Fibroblast of skin of back (primary cell): ENCODE data around the gene RNF44.
A peak's percentile ranks its signal among the peaks of the same experiment; 100 is the strongest.
"Not testable (repeated sequence)": the region's sequence is repeated elsewhere in the genome, so short reads cannot be mapped to it uniquely, and the experiment has no call there.

Experiments used
- DNase-seq: peaks from one replicate; pipeline ENCODE4 v3.0.0-alpha.2; 2013

The RNF44 gene

GRCh38 chr5:176550937-176551336 is 13.7 kb upstream of the RNF44 start:
- not testable (repeated sequence) for DNase-seq

DNA sequence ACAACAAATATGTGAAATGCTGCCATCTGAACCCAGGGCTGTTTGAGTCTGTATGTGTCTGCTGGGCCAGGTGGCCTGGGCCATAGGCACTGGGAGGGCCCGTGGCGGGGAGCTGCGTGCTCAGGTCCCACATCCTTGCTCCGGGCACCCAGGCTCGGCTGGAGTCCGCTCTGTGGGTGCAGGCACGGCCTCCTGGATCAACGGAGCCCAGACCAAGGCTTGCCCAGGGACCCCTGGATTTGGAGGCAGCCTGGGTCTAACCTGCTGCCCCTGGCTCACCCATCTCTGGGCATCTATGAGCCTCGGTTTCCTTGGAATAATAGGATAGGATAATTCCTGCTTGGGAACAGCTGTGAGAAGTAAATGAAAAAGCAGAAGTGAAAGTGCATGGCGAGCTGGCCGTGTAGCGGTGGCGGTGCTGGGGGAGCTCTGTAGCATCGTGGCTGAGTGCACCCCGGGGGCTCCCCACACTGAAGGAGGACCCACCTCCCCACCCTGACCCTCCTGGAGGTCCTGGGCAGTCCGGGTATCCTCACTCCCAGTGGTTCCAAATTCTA is 13.2 kb upstream of the RNF44 start:
- DNase-seq, result no peak

- no peak for DNase-seq
Measured at GRCh38 chr5:176549871-176550270, 12.7 kb upstream of the RNF44 start.

- no peak for DNase-seq
Measured at GRCh38 chr5:176548967-176549444, 11.8 kb upstream of the RNF44 start, which contains the start of gene CDHR2. CDHR2 (plus strand) TSS chr5:176549342; CDS start chr5:176565353, 16,011 bp downstream.

GRCh38 chr5:176547802-176548201 is 10.6 kb upstream of the RNF44 start:
- no peak for DNase-seq

DNA sequence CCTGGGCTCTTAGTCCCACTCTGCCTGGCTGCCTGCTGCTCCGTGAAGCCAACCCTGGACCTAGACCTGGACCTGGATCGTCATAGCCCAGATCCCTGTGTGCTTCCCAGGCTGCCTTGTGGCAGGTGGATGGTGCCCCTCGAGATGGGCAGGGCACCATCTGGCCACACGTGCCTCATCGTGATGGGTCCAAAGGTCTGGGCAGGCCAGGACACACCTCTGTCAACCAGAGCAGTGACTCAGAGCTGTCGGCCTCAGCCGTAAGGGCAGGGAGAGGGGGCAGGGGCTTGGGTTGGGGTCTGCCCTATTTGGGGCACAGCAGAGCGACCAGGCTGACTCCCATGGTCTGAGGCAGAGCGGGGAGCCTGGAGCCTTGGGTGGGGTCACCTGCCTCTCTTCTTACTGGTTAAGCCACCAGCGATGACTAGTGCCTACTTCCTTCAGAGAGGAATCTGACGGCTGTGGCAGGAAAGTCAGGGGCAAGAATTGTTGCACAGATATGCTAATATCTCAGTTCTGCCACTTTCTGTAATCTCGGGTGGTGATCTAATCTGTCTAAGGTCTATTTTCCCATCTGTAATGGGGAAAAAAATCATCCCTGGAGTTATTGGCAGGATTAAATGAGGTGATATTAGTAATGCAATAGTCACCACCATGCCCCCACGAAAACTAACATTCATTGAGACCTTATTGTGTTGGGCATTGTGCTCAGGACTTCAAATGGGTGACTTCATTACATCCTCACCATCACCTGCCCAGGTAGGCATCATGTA is 8.7 kb upstream of the RNF44 start:
- DNase-seq, result no peak

GRCh38 chr5:176545388-176545736 is 8.2 kb upstream of the RNF44 start:
- DNase-seq, result no peak

DNA sequence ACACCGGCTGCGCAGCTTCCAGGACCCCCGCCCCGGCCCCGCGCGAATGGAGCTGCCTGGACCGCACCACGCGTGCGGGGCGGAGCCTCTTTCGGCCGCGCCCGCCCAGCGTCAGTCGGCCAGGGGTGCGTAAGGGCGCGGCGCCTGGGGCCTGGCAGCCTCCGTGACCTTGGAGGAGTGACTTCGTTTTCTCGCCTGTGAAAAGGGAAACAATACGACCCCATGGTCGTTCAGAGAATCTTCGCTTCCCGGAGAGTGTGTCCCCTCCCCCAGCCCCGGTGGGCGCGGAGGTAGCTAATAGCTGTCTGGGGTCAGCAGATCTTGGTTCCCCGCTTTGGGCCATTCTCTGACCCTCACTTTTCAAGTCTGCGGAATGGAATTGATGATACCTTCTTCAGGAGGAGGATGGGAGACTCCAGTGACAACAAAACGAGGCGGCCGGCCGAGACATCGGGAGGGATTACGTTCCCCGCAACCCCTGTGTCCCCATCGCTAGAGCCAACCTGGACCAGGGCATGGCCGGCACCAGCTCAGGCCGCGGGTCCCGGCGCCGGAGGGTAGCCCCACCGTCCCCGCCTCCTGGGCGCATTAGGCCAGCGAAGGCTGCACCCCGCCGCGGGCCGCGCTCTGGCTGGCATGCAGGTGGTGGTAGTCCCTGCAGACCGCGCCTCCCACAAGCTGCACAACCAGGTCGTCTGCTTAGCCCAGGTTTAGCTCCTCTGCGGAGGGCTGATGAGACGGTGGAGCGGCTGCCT is 6.4 kb upstream of the RNF44 start:
- no peak for DNase-seq

GRCh38 chr5:176542596-176543427 is 5.6 kb upstream of the RNF44 start:
- DNase-seq, result no peak

DNA sequence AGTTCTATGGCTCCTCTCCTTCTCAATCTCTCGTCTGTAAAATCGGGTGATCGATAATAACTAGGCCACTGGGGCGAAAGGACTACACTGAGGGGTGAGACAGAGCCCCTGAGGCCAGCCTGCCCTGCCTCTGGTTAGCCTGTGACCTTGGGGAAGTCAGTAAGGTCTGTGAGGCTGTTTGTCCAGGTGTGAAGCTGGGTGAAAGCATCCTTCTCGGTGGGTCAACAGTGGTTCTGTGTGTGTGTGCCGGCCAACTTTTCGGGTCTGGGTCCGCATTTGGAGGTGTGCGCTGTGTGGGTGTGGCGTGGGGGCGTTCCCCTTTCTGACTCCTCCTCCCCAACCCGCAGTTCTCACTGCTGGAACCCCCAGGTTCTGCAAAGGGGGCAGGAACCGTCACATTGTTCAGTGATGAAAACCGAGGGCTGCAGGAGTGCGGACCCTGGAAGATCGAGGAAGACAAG is 5.0 kb upstream of the RNF44 start:
- no peak for DNase-seq

DNA sequence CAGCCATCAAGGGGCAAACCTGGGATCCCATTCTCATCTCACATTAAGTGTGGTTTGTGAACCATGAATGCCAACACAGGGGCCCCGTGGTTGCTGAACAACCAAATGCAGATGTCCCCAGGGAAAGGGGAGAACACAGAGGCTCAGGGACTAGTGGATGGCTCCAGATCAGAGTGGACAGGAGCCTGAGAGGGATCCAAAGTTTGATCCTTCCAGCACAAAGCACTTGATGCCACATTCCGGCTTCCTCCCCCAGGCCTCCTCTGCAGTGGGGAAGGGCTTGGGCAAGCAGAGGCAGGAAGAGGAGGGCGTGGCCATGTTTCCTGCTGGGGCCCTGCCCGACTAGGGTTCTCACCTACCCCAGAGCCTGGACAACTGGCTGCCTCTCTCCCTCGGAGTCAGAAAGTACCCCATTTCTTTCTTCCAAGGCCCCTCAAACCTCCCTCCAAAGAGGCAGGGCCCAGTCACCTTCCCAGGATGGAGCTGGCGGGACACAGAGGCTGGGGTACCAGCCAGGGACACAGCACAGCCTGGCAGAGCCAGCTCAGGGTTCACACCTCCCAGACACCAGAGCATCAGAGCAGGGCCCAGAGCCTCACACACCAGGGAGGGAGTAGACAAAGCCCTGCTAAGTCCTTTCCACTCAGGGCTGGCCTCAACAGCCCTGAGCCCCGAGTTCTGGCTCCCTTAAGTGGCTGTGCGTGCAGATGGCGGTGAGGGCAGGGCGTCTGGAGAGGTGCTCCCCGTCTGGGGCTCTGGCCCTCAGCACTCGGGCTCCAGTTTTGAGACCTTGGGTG is 4.3 kb upstream of the RNF44 start:
- peak; percentile 35 for DNase-seq

GRCh38 chr5:176540956-176541337 is 3.7 kb upstream of the RNF44 start:
- DNase-seq, result no peak

GRCh38 chr5:176540476-176540899 is 3.3 kb upstream of the RNF44 start:
- no peak for DNase-seq

DNA sequence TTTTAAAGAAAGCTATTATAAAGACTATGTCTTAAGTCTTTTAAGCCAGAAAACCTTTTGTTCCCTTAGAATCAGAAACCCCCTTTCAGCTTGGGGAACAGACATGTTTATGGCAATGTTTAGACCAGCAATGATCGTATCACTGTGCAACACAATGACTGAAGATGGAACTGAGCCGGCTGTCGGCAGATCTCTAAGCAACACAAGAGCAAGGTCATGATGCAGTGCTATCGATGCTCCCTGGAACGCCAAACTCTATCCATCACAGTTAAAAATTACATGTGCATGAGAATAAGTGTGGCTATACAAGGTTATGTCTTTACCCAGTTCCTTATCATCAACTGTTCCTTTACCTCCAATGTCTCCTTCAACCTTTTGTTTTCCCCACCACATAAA is 1.8 kb upstream of the RNF44 start:
- DNase-seq, result no peak

DNA sequence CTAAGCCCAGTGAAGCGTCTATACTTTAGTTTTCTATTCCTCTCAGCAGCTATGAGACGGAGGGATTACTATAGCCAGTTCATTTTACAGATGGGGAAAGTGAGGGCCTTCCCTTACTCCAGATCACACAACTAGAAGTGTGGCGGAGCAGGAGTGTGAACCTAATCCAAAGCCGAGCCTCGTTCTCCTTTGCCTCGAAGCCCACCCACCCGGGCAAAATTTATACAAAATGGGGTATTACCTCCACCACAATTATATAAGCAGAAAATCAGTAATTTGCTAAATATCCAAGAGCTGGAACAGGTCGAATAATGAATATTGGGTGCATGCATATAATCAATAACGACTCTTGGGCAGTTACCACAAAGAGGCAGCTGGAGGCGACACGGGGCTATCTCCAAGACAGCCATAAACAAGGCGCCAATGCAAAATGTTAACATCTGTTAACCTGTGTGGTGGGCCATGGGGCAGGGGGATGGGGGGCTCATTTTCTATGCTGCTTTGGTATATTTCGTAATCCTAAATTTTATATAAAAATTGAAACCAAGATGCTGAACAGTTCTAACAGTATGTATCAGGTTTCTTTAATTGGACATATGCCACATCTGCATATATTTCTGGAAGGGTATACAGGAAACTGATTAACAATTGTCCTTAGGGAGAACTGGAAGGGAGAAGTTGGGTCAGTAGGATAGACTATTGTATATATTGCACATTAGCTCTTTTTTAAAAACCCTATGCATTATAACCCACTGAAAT is 1.2 kb upstream of the RNF44 start:
- no peak for DNase-seq

GRCh38 chr5:176537554-176538229 is 490 bp upstream of the RNF44 start:
- DNase-seq, result peak; percentile 99

DNA sequence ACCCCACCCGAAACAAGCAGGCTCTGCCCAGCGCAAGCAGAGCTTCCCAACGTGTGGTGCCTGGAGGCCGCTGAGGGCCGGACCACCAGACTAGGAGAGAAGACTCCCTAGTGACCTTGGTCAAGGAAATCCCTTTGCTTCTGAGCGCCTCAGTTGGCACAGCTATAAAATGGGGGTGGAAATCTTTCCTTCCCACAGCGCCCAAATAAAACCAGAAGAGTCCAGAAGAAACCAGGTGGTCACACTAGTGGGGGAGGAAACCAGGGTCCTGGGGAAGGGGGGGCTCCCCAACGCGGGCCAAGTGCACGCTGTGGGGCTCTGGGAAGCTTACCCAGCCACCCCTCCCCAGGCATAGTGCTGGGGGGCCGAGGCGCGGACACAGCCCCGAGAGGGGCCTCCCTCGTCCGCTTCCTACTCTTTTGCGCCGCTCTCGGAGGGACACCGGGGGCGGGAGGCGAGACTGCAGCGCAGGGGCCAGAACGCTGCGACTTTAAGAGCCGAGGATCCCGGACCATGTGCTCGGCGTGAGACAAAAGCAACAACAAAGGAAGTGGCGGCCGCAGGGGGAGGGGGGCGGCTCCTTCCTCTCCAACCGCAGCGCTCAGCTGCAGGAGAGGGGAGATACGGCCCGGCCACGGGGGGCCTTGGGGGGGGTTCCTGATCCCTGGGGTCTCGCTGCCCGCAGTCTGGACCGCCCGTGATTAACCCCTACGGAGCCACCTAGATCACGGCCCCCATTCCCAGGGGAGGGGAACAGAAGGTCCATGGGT is 885 bp downstream of the RNF44 start:
- peak; percentile 85 for DNase-seq

DNA sequence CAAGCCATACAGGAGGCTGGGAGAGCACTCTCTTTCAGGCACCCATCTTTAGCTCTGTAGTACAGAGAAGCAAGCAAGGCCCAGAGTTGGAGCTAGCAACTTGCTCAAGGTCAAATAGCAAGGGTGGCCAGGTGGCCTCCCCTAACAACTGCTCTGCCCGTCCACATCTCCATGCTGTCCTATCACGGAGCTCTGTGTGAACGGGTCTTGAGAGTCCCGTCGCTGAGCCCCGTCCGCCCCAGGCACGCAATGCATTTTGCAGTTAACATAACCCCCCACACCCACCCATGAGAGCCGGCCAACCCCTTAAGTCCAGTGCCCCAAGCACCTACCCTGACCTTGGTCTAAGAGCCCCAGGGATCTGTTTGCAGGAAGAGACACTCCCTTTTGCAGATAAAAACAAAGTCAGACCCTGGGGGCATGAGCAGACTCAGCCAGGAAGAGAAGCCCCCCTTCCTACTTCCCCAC is 1.5 kb downstream of the RNF44 start:
- DNase-seq, result no peak

GRCh38 chr5:176535101-176535663 is 2.0 kb downstream of the RNF44 start:
- no peak for DNase-seq
